ENCODE results near the gene ATP5PD.

Gene ATP5PD

GRCh38 chr17:75046407-75047289 is at the start of gene ATP5PD, which contains the start of gene KCTD2:
Gene ATP5PD, minus strand, starts transcription at chr17:75046969. Its CDS starts 4,319 bp downstream, at chr17:75042650.
Gene KCTD2, plus strand, starts transcription at chr17:75047225. Its CDS starts 26 bp downstream, at chr17:75047251.
- Mint-ChIP-seq H3K27ac (peak within 1 kb of the TSS; percentile 96), H3K9me3 (no peaks in the 10 kb centered on the region), H3K4me1 (peaks cover 49% of the 10 kb centered on the region), H3K36me3 (peaks cover 21% of the 10 kb centered on the region), H3K4me3 (peak within 1 kb of the TSS; percentile 97), H3K27me3 (peaks cover 3% of the 10 kb centered on the region)
- DNase-seq, result peak; percentile 97
- CTCF ChIA-PET, result interaction anchor here (0.6 to 2.4 kb wide), 5 partner anchors 10 to 155 kb away, joined by 3 to 11 read pairs (median 3); no protein-coding TSS in a partner anchor

DNA sequence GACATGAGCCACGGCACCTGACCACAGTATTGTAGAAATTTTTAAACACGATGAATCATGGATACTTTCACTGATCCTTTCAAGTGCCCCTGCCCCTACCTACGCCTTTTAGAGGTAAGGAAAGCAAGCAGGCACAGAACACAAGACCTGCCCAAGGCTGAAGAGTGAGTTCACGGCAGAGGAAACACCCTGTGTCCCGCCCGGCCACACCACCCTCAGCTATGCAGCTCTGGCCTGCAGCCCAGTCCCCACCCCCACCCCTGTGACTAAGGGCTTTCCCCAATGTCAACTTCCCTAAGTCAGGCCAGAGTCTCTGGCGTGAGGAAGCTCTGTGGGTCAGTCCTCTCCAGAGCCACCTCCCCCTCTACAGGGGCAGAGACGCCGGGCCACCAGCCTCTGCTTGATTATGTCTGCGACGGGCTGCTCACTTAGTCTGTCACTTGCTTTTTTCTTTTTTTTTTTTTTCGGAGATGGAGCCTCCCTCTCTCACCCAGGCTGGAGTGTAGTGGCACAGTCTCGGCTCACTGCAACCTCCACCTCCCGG is 49.4 kb upstream of the ATP5PD start:
- no peak overlapping the region for H3K4me3 Mint-ChIP-seq
- no peaks in the 10 kb centered on the region for H3K27me3 Mint-ChIP-seq
- peaks cover 2% of the 10 kb centered on the region for H3K36me3 Mint-ChIP-seq
- DNase-seq, result no peak
- no peak overlapping the region for H3K27ac Mint-ChIP-seq
- peaks cover 8% of the 10 kb centered on the region for H3K4me1 Mint-ChIP-seq
- no peaks in the 10 kb centered on the region for H3K9me3 Mint-ChIP-seq
- CTCF ChIA-PET, result no interaction called here

GRCh38 chr17:75094871-75095399 is 48.2 kb upstream of the ATP5PD start:
- Mint-ChIP-seq H3K27ac (no peak overlapping the region), H3K27me3 (no peaks in the 10 kb centered on the region), H3K4me3 (no peak overlapping the region), H3K9me3 (no peaks in the 10 kb centered on the region), H3K36me3 (peaks cover 2% of the 10 kb centered on the region), H3K4me1 (peaks cover 17% of the 10 kb centered on the region)
- DNase-seq, result no peak
- CTCF ChIA-PET, result interaction anchor here (1.1 to 1.7 kb wide), 3 partner anchors 10 to 134 kb away, joined by 3 to 6 read pairs (median 5); no protein-coding TSS in a partner anchor

DNA sequence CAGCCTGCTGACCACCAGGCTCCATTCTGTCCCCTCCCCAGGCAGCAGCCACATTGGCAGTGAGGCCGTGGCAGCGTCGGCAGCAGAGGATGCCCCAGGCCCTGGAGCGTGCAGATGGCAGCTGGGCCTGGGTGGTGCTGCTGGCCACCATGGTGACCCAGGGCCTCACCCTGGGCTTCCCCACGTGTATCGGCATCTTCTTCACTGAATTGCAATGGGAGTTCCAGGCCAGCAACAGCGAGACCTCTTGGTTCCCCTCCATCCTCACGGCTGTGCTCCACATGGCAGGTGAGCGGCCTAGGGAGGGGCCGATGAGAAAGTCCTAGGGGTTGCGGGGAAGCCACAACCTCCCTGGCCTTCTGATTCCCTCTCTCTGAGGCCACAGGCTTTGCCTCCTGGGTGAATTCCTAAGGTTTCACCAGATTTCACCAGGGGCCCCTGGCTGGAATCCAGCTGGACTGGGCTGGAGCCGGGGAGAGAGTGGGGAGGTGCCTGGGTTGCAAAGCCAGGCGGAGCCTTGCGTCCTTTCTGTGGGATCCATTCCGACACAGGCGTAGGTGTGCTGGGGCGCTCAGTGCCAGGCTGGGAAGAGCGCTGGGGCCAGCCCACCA is 46.9 kb upstream of the ATP5PD start:
- peaks cover 30% of the 10 kb centered on the region for H3K4me1 Mint-ChIP-seq
- no peak for DNase-seq
- H3K9me3 Mint-ChIP-seq, result no peaks in the 10 kb centered on the region
- peaks cover 2% of the 10 kb centered on the region for H3K36me3 Mint-ChIP-seq
- CTCF ChIA-PET, result interaction anchor here (1.6 to 1.7 kb wide), 2 partner anchors 11 to 133 kb away, joined by 5 to 6 read pairs; no protein-coding TSS in a partner anchor
- H3K27me3 Mint-ChIP-seq, result no peaks in the 10 kb centered on the region
- no peak overlapping the region for H3K27ac Mint-ChIP-seq
- H3K4me3 Mint-ChIP-seq, result no peak overlapping the region

DNA sequence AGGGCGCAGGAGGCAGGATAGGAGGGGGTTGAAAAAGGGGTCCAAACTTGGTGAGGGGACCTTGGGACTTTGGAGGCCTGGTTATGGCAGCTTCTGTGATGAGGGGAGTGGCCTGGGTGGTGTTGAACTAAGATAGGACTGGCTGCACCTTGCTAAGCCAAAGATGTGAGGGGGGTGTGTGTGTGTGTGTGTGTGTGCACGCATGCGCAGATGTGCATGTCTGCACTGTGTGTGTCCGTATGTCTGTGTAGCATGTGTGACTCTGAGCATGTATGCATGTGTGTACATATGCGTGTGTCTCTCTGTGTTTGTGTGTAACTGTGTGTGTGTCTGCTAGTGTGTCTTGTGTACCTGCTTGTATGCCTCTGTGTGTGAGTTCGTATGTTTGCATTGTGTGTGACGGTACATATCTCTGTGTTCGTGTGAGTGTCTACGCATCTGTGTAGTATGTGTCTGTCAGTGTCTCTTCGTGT is 45.1 kb upstream of the ATP5PD start:
- DNase-seq, result no peak
- H3K27me3 Mint-ChIP-seq, result no peaks in the 10 kb centered on the region
- CTCF ChIA-PET, result interaction anchor here (1.3 to 1.5 kb wide), 2 partner anchors 14 to 130 kb away, joined by 5 to 6 read pairs; no protein-coding TSS in a partner anchor
- H3K4me1 Mint-ChIP-seq, result peaks cover 39% of the 10 kb centered on the region
- no peaks in the 10 kb centered on the region for H3K9me3 Mint-ChIP-seq
- H3K36me3 Mint-ChIP-seq, result no peaks in the 10 kb centered on the region
- H3K27ac Mint-ChIP-seq, result no peak overlapping the region
- no peak overlapping the region for H3K4me3 Mint-ChIP-seq

- H3K27me3 Mint-ChIP-seq, result no peaks in the 10 kb centered on the region
- no peaks in the 10 kb centered on the region for H3K9me3 Mint-ChIP-seq
- no peak overlapping the region for H3K27ac Mint-ChIP-seq
- no peak for DNase-seq
- H3K36me3 Mint-ChIP-seq, result no peaks in the 10 kb centered on the region
- CTCF ChIA-PET, result interaction anchor here (1.3 to 1.5 kb wide), 3 partner anchors 15 to 129 kb away, joined by 3 to 6 read pairs (median 5); no protein-coding TSS in a partner anchor
- H3K4me1 Mint-ChIP-seq, result peaks cover 45% of the 10 kb centered on the region
- H3K4me3 Mint-ChIP-seq, result no peak overlapping the region
Observed at GRCh38 chr17:75090871-75091854, 44.4 kb upstream of the ATP5PD start.

DNA sequence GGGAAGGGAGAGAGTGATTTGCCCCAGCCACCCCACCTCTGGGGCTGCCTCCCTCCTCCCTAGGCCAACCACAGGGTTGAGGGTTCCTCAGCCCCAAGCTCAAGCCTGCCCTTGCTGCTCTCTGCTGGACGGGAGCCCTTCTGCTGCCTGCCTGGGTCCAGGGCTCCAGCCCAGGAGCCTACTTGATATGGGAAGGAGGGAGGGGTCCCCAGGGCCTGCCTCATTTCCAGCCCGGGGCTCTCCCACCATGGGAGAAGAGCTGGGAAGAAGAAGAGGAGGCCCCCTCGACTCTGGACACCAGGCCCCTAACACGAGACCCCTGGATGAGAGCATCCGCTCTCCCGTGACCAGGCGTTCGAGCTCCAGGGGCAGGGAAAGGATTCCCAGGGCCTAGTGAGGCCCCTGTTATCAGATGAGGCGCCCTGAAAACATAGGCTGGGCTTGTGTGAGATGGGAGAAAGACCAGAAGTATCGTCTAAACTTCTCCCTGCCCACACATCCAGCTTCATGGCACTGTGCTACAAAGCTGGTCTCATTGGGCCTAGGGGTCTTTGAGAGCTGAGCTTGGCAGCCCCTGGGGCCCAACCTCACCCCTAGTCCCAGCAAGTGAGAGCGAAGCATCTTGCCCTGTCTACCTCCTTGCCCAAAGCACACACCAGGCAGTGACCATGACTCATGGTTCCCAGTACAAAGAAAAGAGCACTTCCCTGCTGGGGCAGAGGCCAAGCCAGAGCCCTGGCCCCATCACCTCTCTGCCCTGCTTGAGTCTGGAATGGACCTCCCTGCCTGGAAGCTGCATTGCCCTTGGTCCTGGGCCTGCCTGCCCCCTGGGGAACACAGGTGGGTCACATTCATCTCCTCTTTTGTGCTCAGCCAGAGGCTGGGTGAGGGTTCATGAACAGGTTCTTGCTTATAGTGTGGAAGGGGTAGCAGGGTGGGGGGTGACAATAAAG is 42.0 kb upstream of the ATP5PD start:
- peak overlapping the region; percentile 81 for H3K27ac Mint-ChIP-seq
- H3K4me1 Mint-ChIP-seq, result peaks cover 54% of the 10 kb centered on the region
- CTCF ChIA-PET, result interaction anchor here (0.5 to 2.5 kb wide), 6 partner anchors 17 to 152 kb away, joined by 3 to 10 read pairs (median 4); no protein-coding TSS in a partner anchor
- no peaks in the 10 kb centered on the region for H3K9me3 Mint-ChIP-seq
- H3K27me3 Mint-ChIP-seq, result no peaks in the 10 kb centered on the region
- peak overlapping the region; percentile 75 for H3K4me3 Mint-ChIP-seq
- DNase-seq, result no peak
- H3K36me3 Mint-ChIP-seq, result no peaks in the 10 kb centered on the region

DNA sequence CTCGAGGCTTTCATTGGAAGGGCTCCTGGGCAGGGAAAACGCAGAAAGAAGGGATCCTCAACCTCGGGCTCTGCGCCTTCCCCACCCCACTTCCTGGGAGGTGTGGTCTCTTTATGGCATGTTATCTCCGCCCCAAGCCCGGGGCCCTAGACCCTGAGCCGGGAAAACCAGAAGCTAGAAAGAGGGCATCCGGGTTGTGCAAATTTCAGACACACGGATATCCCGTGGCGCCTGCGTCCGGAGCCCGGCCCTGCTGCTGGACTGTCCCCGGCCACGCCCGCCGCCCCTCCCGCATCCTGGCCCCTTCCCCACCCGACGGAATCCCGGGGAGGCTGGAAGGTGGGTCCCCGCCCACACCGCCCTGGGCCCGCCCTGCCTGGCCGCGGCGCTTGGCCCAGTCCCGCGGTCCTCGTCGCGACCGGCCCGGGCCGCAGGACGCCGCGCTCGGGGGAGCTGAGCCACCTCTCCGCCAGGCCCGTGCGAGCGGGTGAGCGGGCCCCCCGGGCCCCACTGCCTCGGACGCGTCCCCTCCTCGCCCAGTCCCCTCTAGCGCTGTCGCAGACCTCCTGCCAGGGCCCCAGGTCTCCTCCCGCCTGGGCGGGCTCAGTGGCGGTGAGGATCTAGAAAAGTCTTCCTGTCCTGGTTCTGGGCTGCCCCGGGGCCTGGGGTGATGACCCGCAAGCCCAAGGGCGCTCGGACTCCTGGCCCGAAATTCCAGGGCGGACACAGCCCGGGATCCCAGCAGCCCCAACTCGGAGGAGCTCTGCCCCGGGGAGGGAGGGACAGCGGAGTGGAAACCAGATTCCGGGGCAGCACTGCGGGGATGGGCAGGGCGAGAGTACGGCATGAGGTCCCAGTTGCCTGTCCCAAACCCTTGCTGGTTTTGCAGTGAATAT is 41.0 kb upstream of the ATP5PD start, which contains the start of gene SLC16A5:
Gene SLC16A5 (plus strand): TSS at position 397 of the 896 bp plus-strand sequence. CDS start 5,683 bp downstream, outside the sequence.
- Mint-ChIP-seq H3K27me3 (peaks cover under 1% of the 10 kb centered on the region), H3K4me3 (peak within 1 kb of the TSS; percentile 77), H3K36me3 (no peaks in the 10 kb centered on the region), H3K4me1 (peaks cover 54% of the 10 kb centered on the region), H3K27ac (peak within 1 kb of the TSS; percentile 81), H3K9me3 (no peaks in the 10 kb centered on the region)
- peak; percentile 76 for DNase-seq
- CTCF ChIA-PET, result interaction anchor here (0.5 to 2.5 kb wide), 6 partner anchors 18 to 126 kb away, joined by 3 to 10 read pairs (median 4); no protein-coding TSS in a partner anchor

- peaks cover 7% of the 10 kb centered on the region for H3K27me3 Mint-ChIP-seq
- peaks cover 54% of the 10 kb centered on the region for H3K4me1 Mint-ChIP-seq
- H3K36me3 Mint-ChIP-seq, result no peaks in the 10 kb centered on the region
- H3K4me3 Mint-ChIP-seq, result peak overlapping the region; percentile 77
- no peaks in the 10 kb centered on the region for H3K9me3 Mint-ChIP-seq
- H3K27ac Mint-ChIP-seq, result peak overlapping the region; percentile 59
- CTCF ChIA-PET, result interaction anchor here (1.1 to 2.5 kb wide), 4 partner anchors 17 to 126 kb away, joined by 3 to 10 read pairs (median 4); no protein-coding TSS in a partner anchor
- DNase-seq, result no peak
Observed at GRCh38 chr17:75087182-75087557, 40.4 kb upstream of the ATP5PD start.

GRCh38 chr17:75086496-75087181 is 39.9 kb upstream of the ATP5PD start:
- CTCF ChIA-PET, result interaction anchor here (1.1 to 1.3 kb wide), 3 partner anchors 23 to 125 kb away, joined by 3 to 4 read pairs (median 3); partner anchors contain the start of gene ARMC7
- DNase-seq, result no peak
- Mint-ChIP-seq H3K36me3 (no peaks in the 10 kb centered on the region), H3K27me3 (peaks cover 13% of the 10 kb centered on the region), H3K4me1 (peaks cover 51% of the 10 kb centered on the region), H3K4me3 (peak overlapping the region; percentile 77), H3K9me3 (no peaks in the 10 kb centered on the region), H3K27ac (peak overlapping the region; percentile 15)
